ENCODE measurements around the gene SLX9.

DNA sequence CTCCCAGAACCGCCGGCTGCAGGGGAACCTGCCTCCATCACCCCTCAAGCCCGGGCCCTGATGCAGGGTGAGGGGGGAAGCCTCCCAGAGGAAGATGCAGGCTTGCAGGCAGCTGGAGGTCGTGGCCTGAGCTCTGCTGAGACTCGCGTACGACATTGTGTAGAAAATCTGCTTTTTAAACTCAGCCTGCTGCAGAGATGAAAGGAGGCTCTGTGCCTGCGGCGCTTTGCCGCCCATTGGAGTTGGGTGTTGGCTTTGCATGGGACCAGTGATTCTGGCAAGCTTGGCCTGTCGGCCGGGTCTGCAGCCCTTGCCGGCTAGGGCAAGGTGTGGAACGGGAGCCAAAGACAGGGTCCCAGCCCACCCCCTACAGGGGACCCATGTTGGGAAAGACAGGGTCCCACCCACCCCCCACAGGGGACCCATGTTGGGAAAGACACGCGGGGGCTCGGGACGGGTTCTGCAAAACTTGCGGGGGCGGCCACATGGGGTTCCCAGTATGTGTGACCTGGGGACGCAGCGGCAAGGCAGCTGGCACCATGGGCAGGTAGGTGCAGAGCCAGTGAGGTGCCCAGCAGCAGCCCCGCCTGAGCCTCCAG is 55.6 kb downstream of the SLX9 start:
- TF ChIP-seq, protein P1, sequence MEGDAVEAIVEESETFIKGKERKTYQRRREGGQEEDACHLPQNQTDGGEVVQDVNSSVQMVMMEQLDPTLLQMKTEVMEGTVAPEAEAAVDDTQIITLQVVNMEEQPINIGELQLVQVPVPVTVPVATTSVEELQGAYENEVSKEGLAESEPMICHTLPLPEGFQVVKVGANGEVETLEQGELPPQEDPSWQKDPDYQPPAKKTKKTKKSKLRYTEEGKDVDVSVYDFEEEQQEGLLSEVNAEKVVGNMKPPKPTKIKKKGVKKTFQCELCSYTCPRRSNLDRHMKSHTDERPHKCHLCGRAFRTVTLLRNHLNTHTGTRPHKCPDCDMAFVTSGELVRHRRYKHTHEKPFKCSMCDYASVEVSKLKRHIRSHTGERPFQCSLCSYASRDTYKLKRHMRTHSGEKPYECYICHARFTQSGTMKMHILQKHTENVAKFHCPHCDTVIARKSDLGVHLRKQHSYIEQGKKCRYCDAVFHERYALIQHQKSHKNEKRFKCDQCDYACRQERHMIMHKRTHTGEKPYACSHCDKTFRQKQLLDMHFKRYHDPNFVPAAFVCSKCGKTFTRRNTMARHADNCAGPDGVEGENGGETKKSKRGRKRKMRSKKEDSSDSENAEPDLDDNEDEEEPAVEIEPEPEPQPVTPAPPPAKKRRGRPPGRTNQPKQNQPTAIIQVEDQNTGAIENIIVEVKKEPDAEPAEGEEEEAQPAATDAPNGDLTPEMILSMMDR (IDR thresholded peaks at IDR 0.05), result no peak
- TF ChIP-seq POLR2A (IDR thresholded peaks at IDR 0.05), result no peak
